HG02852 (cell line): ENCODE results near the gene GNA12.
A peak's percentile ranks its signal among the peaks of the same experiment; 100 is the strongest.

Experiments
- ATAC-seq: cut with Tn5 transposase; IDR thresholded peaks from one replicate; pipeline ENCODE4 v1.9.1; 2021; ENCODE audit warnings: mild to moderate bottlenecking, moderate library complexity; ENCODE audit not compliant: unreplicated experiment

GNA12 gene

DNA sequence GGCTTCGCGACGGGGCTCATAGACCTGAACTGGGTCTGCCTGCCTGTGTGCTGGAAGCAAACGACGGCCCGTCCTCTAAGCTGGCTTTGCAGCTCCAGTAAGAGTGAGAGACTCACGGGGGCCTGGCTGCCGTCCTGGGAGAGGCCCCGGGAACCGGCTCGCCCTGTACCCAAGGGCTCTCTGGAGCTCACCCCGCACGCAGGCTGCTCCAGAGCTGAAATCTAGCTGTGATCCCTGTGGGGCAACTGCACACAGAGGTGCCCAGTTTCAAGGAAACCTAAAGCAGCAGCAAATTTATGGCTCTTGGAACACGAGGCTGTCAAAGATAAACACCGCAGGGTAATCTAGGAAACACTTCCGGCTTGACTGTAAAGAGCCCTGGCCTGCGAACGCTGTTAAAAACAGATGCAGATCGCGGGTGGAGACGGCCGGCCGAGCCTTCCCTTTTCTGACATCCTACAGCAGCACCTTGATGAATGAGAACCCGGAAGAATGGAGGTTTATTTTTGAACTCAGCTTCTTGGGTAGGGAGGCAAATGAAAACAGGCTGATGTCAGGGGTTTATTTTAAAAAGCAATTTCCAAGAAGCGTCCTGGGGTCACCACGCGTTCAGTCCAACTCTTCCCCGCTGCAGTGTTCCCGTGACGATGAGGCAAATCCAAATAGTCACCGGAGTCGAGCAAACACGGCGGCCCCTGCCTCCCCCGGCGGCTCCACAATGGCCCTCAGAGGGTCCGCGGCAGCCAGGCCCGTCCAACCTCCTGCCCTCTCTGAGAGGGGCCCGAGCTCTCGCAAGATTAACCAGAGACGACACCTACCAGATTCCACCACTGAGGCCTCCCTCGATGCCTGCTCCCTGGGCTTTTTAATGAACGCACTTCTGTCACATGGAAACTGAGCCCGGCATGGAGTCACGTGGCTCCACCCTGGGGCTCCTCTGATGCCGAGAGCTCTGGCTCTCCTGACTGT, 126.5 kb downstream of the GNA12 start:
- ATAC-seq, result no peak

DNA sequence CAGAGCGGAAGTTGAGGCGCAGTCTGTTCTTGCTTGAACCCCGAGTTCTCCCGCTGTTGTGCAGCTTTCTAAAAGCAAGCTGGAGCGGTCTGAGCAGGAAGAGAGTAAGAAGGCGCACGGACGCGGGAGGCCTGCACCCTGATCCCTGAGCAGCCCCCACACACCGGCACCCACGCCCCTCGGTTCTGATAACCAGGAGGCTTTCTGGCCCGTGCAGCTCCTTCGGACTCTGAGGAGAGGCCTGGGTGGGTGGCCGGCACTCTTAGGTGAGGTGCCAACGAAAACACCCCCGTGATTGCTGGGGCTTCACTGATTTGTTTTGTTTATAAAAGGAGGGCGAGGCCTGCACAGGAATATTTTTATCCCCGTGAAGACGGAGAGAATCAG, 127.2 kb downstream of the GNA12 start:
- ATAC-seq, result no peak

DNA sequence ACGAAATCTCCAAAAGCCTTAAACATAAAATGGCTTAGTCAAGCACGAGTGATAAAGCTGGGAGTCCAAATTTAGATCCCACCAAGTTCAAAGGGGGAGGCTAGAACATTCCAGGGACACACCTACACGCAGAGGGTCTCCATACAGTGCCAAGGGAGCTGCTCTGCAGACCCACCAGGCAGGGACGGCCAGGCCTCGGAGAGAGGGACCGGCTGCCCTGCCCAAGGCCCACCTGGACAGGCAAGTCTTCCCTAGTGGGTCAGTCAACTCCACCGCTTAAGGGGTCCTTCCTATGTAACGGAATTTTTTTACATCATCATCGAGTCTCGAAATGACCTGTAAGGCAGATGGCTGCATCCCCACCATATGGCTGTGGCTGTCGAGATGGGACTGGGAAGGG, 127.6 kb downstream of the GNA12 start:
- no peak for ATAC-seq

DNA sequence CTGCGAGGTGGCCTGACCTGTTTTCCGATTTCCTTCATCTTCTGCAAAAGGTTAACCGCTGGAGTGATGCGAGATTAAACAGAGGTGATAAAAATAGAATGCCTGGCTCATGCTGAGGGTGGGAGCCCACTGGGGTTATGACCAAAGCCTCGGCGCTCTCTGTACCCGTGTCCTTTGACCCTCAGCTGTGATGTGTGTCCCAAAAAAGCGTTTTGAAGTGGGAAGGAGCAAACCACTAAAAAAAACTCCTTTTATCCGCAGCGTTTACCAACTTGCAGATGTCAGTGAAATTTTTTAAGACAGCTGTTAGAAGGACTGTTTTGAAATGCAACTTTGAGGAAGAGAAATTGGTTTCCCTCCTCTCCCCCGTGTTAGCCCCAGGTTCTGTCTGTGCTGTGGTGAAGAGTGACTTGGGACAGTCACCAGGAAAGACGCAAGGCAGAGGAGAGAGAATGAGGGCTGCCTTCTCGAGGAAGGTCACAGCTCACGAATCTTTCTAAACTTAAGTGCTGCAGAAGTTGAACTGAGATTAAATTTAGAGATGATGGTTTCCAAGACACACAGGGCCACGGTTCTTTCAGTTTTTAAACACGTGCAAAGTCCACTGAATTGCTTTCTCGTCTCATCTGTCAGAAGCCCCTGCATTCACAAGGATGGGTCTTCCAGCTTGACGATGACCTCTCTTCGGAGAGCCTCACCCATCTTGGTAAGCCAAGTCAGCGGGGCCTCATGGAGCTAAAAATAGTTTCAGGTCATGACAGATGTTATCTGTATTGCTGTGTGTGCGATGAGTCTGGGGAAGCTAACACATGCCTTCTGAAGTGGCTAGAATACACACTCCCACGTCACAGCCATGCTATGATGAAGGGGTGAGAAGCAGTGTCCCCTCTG, 128.5 kb downstream of the GNA12 start:
- ATAC-seq, result no peak

DNA sequence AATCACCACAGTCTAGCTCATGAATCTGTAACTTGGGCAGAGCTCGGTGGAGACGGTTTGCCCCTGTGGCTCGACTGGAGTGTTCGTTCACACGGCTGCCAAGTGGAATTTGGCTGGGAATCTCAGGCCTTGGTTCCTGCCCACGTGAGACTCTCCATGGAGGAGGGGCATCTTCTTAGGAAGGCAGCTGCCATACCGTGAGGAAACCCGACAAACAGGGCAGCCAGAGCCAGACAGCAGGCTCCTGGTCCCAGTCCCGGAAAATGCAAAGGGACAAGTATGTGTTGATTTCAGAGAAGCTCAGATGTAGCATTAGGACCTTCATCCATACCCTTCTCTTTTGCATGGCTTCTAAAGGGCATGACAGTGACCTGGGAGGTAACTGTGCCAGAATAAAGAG, 129.5 kb downstream of the GNA12 start:
- no peak for ATAC-seq

DNA sequence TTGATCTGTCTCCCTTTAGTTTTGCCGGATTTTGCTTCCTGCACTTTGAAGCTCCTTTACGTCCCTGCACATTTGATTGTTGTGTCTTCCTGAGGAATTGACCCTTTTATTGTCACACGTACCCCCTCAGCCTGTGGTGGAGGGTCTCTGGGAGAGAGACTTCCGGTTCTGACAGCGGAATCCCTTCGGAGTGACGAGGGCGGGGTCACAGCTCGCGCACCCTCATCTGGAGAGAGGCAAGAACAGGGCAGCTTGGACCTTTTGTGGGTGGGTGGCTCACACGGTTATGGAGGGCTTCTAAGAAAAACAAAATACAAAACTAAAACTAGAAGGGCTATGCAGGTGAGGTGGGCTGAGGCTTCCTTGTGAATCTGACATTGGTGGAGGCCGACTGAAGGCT, 130.1 kb downstream of the GNA12 start:
- no peak for ATAC-seq

DNA sequence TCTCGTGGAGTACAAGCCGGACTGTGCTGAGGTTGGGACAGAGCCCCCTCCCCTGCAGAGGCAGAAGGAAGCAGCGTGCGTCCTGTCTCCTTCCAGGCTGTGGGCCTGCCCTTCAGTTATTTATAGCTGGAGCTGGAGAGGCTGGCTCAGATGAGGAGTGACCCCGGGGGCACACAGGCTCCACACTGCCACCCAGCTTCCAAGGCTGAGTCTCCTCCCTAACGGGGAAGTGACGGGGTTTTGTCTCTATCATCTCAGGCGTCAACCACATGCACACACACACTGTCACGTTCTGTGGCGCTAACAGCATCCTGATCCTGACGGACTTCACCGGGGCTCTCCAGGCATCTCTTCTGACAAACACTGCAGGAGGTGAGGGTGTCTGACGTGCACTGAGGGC, 130.7 kb downstream of the GNA12 start:
- ATAC-seq, result no peak

DNA sequence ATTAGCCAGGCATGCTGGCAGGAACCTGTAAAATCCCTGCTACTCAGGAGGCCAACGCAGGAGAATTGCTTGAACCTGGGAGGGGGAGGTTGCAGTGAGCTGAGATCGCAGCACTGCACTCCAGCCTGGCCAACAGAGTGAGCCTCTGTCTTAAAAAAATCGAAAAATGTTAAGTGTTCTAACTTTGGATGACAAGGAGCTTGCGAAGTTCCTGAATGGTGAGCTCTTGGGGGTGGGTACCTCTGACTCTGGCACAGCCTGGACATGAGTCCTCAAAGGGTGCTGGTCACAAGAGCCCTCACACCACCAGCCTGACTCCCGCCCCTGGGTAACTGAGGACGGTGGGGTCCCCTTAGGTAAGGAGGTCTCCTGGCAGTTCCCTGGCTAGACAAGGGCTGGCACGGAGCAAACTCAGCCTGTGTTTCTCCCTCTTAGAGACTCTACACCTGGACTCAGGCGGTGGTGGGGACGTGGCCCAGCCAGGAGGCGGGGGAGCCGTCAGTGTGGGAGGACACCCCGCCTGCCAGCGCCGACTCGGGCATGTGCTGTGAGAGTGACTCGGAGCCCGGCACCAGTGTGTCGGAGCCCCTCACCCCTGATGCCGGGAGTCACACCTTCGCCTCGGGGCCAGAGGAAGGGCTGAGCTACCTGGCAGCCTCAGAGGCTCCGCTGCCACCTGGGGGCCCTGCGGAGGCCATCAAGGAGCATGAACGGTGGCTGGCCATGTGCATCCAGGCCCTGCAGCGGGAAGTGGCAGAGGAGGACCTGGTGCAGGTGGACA, 132.0 kb downstream of the GNA12 start:
- ATAC-seq, result no peak

DNA sequence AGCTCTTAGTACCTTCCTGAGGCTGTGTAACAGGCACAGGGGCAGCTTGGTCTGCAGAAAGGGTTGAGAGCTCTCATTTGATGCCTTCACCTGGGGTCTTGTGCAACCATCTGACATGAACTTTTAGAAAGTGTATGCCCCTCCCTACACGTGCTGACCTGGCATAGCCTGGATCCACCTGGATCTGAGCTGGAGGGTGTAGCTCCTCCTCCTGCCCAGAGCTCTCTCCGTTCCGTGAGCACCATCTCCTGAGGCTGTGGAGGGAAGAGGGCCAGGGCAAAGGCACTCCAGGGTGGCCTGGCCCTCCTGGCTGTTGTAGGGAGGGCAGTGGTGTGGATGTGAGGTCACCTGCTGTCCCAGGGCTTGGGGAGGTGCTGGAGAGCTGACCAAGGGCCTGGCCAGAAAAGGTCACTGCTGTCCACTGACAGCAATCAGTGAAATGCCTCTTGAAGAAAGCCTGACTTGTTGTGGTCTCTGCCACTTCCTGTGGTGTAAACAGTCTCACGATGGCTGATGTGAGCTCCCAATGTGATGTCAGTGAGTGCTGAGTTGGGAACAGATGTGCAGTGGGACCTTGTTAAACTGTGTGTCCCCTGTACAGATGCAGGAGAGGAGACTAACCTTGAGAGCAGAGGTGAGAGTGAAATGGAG, 133.1 kb downstream of the GNA12 start:
- ATAC-seq, result no peak

DNA sequence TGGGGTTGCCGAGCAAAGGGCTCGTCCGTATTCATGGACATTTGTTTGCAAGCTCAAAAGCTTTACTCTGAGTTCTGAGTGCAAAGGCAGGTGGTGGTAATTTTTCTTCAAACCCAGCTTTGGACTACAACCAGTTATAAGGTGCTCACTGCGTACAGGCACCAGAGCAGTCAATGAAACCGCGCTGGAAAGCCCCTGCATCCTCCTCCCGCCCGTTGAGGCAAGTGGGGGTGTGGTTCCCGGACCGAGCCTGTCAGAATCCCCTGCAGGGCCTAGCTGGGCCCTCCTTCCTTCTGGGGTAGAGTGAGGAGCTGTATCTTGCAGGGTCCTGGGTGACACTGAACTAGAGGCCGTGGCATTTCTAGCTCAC, 133.8 kb downstream of the GNA12 start:
- peak; percentile 60 for ATAC-seq

DNA sequence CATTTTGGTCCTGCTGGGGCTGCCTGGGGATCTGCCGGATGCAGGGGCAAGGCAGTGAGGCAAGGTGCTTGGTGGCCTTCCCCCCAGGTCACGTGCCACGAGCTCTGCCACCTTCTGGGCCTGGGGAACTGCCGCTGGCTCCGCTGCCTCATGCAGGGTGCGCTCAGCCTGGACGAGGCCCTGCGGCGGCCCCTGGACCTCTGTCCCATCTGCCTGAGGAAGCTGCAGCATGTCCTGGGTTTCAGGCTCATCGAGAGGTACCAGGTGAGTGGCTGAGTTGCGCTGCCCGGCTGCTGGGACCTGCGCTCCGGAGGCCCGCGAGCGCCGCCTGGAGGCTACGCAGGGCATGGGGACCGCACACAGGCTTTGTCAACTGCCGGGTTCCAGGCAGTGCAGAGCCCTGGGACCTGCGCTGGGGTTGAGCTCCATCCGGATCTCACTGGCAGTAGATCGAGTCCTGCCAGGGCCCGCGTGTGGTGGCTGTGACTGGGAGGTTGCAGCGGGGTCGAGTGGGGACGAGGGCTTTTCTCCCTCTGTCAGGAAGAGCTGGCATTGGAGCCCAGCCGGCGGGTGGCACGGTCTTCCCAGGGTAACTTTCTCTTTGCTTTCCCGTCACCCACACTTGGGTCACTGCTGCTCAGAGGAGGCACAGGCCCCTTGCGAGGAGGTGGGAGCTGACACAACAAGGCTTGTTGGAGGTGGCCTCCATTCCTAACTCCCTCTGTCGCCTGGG, 134.4 kb downstream of the GNA12 start:
- ATAC-seq, result peak; percentile 73

DNA sequence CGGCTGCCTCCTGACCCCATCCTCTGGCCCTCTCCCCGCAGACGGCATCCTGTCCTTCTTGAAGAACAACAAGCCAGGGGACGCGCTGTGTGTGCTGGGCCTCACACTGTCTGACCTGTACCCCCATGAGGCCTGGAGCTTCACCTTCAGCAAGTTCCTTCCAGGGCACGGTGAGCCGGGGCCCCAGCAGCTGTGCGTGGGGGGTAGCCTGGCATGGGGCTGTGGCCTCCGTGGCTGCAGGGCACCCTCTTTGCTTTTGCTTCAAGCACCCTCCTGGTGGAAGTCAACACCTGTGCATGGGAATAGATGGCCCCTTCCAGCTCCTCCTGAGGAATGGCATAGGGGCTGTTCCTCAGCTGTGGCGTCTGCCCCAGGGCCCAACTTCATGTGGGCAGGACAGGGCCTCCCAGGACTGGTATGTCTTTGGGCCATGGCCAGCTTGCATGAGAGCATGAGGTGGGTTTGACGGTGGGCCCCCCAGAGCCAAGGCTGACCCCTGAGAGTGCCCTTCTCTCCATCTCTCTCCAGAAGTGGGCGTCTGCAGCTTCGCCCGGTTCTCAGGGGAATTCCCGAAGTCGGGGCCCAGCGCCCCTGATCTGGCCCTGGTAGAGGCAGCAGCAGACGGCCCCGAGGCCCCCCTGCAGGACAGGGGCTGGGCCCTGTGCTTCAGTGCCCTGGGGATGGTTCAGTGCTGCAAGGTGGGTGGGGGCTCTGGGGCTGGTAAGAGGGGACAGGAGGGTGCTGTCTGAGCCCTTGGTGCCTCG, 135.4 kb downstream of the GNA12 start:
- no peak for ATAC-seq

DNA sequence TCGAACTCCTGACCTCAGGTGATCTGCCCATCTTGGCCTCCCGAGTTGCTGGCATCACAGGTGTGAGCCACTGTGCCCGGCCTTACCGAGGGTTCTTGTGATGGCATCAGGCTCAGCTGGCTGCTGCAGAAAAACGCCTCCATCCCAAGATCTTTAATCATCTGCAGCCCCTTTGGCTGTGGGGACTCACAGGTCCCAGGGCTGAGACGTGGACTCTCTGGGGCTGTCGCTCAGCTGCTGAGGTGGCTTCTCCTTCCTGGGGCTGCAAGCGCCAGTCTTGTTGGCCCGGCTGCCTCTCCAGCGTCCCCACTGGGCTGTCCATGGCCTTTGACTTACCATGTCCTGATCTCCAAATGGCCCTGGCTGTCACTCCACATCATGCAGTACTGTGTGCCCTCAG, 136.1 kb downstream of the GNA12 start:
- no peak for ATAC-seq

DNA sequence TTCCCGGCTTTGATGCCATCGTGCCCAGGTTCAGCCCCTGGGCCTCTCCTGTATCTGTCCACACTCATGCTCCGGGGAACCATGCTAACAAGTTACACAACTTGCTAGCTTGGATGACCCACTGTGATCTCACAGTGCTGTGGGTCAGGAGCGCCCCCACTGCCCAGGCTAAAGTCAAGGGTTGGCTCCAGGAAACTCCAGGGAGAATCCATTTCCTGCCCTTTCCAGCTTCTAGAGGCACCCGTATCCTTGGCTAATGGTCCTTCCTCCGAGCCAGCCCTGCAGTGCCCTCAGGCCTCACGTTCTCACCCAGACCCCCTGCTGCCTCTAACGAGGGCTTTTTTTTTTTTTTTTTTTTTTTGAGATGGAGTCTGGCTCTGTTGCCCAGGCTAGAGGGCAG, 136.6 kb downstream of the GNA12 start:
- ATAC-seq, result no peak

DNA sequence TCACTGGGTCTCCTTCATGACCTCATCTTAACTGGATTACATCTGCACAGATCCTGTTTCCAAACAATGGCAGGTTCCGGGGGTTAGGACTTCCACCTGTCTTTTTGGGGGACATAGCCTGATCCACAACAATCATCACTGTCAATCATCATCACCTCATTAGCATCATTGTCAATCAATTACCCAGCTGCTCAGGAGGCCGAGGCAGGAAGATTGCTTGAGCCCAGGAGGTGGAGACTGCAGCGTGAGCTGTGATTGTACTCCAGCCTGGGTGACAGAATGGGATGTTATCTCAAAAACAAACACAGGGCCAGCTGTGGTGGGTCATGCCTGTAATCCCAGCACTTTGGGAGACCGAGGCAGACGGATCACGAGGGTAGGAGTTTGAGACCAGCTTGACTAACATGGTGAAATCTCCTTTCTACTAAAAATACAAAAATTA, 137.4 kb downstream of the GNA12 start:
- ATAC-seq, result no peak

DNA sequence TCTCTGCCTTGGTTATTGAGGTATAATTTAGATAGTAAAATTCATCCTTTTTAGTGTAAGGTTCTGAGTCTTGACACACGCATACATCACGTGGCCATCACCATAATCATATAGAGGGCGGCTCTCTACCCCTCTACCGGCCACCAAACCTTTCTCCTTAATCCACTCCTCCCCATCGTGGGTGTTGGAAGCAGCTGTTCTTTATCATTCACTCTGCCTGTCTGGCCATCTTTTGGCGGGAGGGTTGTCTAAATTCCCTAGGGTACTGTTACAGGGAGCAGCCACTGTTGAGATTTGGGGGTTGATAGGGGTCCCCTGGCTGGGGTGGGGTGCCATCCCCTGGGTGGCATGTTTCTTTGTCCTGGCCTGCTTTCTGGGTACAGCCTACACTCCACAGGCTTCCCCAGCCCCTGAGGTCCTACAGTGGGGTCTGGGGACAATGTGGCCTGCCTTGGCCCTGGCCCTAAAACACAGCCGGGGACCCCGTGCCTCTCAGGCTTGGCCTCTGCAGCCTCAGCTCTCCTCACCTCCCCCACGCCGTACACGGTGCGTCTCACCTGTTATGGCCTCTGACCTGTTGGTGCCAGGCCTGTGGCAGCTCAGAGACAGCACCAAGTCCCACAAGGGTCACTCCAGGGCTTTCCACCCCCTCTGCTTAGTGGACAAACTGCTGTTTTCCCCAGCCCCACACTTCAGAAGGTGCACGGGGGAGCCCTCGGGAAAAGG, 138.6 kb downstream of the GNA12 start:
- ATAC-seq, result no peak

DNA sequence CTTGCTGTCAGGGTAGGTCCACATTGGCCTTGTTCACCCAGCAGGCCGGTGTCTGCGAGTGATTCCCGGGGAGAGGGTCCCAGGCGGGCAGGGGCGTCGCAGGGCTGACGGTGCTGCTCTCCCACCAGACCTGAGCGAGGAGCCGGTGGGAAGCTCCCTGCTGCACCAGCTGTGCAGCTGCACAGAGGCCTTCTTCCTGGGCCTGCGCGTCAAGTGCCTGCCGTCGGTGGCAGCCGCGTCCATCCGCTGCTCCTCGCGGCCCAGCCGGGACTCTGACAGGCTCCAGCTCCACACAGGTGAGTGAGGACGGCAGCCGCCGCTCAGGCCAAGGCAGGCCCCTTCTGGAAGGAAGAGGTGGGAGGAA, 141.5 kb downstream of the GNA12 start:
- ATAC-seq, result no peak

DNA sequence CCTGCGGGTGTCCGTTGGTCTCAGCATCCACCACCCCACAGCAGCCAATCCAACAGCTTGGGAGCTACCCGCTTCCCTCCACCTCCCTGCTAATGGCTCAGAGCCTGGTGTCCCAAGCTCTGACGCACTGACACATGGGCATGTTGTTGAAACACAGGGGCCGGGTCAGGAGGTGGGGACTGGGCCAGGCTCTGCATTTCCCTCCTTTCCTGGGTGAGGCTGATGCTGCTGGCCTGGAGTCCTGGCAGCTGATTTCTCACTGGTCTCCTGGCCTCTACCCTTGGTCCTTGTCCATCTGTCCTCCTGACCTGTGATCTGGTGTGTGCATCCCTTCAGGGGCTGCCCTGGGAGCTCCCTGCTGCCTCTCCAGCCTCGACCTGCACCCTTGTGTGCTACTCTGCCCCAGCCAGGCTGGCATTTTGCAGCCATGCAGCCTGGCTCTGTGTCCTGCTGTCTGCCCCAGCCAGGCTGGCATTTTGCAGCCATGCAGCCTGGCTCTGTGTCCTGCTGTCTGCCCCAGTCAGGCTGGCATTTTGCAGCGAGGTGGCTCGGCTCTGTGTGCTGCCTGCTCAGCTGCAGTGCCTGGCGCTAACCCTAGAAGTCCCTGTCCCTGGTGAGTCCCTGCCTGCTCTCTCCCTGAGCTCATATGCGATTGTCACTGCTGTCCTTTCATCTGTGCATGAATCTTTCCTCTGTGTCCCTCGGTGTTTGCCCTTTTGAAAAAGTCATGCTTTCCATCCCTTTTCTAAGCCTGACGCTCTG, 142.1 kb downstream of the GNA12 start:
- no peak for ATAC-seq
